Measurements from ENCODE around the gene ATP1B3. TPM values are rescaled to one million over a fixed set of nuclear protein-coding genes. Genes with fewer than 3 reads are reported as not detected.

Gene ATP1B3
- total and polyA plus RNA-seq, 10 of the 15 experiments (the other 5 are each of a cell fraction or from before 2014, with no cell fraction given): 41.4 to 200 (median 94.0) TPM

DNA sequence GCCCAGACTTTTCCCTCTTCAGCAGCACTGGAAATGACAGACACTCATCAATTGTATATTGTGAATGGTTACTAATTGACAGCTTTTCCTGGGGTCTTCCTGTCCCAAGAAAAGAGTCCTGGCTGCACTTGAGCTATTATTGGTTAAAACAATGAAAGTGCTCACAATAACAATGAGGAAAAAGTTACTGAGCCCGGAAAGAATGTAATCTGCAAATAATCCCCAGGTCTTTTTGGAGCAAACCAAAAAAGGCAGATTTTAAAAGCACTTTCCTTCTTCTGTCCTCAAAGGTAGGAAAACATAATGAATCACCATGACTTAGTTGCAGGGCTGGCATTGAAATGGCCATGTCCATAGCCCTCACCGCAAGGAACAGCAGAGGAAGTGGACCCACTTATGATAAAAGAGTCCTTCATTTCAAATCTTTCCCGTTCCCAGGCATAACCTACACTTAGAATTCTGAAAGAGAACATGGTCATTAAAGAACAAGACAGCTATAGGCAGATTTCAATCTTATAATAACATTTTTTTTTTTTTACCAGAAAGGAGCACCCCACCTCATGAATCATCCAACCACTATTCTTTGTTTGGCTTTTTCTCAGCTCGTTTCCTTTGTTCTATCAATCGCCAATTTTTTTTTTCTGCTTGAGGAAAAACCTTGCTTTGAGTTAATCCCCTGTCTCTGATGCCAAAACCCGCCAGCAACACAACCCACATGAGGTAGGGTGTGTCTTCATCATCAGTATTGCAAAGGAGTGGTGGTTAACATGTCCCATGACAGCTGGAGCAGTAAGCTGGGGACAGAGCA lies 35.5 kb upstream of the ATP1B3 start:
- Histone ChIP-seq H3K4me2 (ENCODE audit: control insufficient read depth, insufficient read depth) (no peak overlapping the region), H3K27ac (ENCODE audit: control insufficient read depth, insufficient read depth) (no peak overlapping the region), H3K9ac (ENCODE audit: control insufficient read depth, insufficient read depth, low read length) (no peak overlapping the region), H3K4me3 (no peak overlapping the region), H3K4me1 (ENCODE audit: control insufficient read depth, insufficient read depth, low read length) (no peaks in the 10 kb centered on the region), H3K79me2 (ENCODE audit: control insufficient read depth, insufficient read depth, low read length) (no peaks in the 10 kb centered on the region), H3K36me3 (ENCODE audit: control insufficient read depth in 2 of 2, insufficient read depth in 2 of 2, low read length in 1 of 2) (no peaks in the 10 kb centered on the region), H3K27me3 (replicated peaks in 1 of 2; ENCODE audit: control insufficient read depth in 2 of 2, insufficient read depth in 2 of 2, low read length in 1 of 2) (no peaks in the 10 kb centered on the region), H2AFZ (ENCODE audit: control insufficient read depth, low read depth, low read length) (no peak overlapping the region), H3K9me3 (replicated peaks; ENCODE audit: control insufficient read depth, insufficient read depth, low read length) (no peaks in the 10 kb centered on the region), H4K20me1 (ENCODE audit: control insufficient read depth, insufficient read depth) (no peaks in the 10 kb centered on the region)
- FAIRE-seq (no peak), DNase-seq (ENCODE audit: low read depth, low spot score) (no peak), ATAC-seq (no peak)
- WGBS (ENCODE audit: insufficient coverage, insufficient replicate concordance, low lambda C conversion rate, missing lambda C conversion rate): 20% methylated on average over 6 of the region's 6 CpGs
- SMC1A ChIA-PET (ENCODE audit: uncharacterized antibody, unreplicated experiment): no interaction called here
- TF ChIP-seq, protein P1, sequence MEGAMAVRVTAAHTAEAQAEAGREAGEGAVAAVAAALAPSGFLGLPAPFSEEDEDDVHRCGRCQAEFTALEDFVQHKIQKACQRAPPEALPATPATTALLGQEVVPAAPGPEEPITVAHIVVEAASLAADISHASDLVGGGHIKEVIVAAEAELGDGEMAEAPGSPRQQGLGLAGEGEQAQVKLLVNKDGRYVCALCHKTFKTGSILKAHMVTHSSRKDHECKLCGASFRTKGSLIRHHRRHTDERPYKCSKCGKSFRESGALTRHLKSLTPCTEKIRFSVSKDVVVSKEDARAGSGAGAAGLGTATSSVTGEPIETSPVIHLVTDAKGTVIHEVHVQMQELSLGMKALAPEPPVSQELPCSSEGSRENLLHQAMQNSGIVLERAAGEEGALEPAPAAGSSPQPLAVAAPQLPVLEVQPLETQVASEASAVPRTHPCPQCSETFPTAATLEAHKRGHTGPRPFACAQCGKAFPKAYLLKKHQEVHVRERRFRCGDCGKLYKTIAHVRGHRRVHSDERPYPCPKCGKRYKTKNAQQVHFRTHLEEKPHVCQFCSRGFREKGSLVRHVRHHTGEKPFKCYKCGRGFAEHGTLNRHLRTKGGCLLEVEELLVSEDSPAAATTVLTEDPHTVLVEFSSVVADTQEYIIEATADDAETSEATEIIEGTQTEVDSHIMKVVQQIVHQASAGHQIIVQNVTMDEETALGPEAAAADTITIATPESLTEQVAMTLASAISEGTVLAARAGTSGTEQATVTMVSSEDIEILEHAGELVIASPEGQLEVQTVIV (IDR thresholded peaks at IDR 0.05; ENCODE audit: borderline replicate concordance, partially characterized antibody): no peak
- TF ChIP-seq SUPT20H (IDR thresholded peaks at IDR 0.05; ENCODE audit: borderline replicate concordance, control insufficient read depth, low read depth, low read length): no peak
- TF ChIP-seq, protein P2, sequence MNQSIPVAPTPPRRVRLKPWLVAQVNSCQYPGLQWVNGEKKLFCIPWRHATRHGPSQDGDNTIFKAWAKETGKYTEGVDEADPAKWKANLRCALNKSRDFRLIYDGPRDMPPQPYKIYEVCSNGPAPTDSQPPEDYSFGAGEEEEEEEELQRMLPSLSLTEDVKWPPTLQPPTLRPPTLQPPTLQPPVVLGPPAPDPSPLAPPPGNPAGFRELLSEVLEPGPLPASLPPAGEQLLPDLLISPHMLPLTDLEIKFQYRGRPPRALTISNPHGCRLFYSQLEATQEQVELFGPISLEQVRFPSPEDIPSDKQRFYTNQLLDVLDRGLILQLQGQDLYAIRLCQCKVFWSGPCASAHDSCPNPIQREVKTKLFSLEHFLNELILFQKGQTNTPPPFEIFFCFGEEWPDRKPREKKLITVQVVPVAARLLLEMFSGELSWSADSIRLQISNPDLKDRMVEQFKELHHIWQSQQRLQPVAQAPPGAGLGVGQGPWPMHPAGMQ (IDR thresholded peaks at IDR 0.05; ENCODE audit: borderline replicate concordance): no peak
- TF ChIP-seq, protein P3, sequence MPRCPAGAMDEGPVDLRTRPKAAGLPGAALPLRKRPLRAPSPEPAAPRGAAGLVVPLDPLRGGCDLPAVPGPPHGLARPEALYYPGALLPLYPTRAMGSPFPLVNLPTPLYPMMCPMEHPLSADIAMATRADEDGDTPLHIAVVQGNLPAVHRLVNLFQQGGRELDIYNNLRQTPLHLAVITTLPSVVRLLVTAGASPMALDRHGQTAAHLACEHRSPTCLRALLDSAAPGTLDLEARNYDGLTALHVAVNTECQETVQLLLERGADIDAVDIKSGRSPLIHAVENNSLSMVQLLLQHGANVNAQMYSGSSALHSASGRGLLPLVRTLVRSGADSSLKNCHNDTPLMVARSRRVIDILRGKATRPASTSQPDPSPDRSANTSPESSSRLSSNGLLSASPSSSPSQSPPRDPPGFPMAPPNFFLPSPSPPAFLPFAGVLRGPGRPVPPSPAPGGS (IDR thresholded peaks at IDR 0.05; ENCODE audit: borderline replicate concordance, insufficient read depth, low read depth, low read length, poor library complexity, severe bottlenecking): no peak
- no peak for TF ChIP-seq BCL11A (IDR thresholded peaks at IDR 0.05; ENCODE audit: low read depth, low read length)
- TF ChIP-seq EED (IDR thresholded peaks at IDR 0.05; ENCODE audit: low read depth): no peak
- intact Hi-C loops (cut with micrococcal nuclease; ENCODE audit: unreplicated experiment) (no loop called here), in situ Hi-C loops (cut with MboI) (no loop called here)
- RAD21 ChIA-PET (ENCODE audit: unreplicated experiment): no interaction called here
- POLR2A ChIA-PET: no interaction called here
- no TSS peak for BruUV-seq (replicated peaks)
- CTCF ChIA-PET: interaction anchor here (1.1 kb wide), 1 partner anchor 21 kb away, joined by 3 read pairs; no protein-coding TSS in a partner anchor

All from GM12878 (cell line).